GM20431 (cell line): Measurements from ENCODE around the gene SELENOT.

Source experiments
- in situ Hi-C: fragments of 300-500 bp; cut with MseI, MboI; formaldehyde crosslinking; loops from one replicate; pipeline ENCODE4 v1.15.0; 2020; ENCODE audit warnings: low sequenced_read_pairs; ENCODE audit not compliant: unreplicated experiment

Gene SELENOT

GRCh38 chr3:150653110-150653561, 50.0 kb downstream of the SELENOT start:
- in situ Hi-C loops: no loop called here

DNA sequence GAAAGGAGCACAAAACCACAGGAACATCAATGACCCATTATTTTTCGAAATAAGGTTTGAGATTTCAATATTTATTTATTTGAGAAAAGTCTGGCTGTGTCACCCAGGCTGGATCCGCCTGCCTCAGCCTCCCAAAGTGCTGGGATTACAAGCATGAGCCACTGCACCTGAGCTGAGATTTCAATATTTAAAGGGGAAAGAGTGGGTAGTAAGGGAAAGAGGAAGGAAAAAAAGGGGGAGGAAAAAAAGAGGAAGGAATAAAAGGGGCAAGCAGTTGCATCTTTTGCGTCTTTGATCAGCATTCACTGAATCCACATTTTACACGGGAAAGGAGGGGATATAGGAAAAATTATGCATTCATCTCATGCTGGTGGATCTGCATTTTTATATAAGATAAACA, 53.2 kb downstream of the SELENOT start:
- in situ Hi-C loops: no loop called here

DNA sequence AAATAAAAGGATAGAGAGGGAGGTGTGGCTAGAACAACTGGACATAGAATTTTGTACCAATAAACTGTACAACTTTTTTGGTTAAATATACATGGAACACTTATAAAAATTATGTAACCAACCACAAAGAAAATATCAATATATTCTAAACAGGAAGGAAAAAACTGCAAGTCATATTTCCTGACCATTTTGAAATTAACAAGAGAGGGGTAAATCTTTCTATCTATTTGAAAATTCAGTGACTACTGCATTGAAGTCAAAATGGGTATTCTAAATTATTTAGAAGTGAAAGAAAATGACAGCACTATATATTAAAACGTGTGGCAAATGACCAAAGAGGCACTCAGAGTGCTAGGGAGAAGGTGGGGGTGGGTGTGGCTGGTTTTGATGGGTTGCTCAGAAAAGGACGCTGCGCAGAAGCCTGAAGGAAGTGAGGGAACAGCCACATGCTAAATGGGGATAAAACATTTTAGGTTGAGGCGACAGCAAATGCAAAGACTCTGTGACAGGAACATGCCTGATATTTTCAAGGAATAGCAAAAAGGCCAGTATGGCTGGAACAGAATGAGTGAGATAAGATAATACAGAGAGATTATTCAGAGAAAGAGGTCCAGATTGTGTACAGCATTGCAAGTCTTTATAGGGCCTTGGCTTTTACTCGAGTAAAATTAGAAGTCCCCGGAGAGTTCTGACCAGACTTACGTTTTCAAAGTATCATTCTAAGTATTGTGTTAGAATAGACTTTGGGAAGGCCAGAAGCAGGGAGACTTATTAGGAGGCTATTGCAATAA, 59.5 kb downstream of the SELENOT start:
- in situ Hi-C loops: no loop called here

DNA sequence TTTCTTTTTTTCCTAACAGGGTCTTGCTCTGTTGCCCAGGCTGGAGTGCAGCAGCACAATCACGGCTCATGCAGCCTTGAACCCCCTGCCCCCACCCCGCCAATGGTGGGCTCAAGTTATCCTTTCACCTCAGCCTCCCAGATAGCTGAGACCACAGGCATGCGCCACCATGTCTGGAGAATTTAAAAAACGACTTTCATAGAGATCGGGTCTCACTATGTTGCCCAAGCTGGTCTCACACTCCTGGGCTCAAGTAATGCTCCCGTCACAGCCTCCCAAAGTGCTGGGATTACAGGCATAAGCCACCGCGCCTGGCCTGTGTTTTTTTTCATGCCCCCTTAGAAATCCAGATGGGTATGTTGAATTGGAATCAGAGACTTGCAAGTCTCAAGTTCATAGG, 60.3 kb downstream of the SELENOT start:
- in situ Hi-C loops: no loop called here

DNA sequence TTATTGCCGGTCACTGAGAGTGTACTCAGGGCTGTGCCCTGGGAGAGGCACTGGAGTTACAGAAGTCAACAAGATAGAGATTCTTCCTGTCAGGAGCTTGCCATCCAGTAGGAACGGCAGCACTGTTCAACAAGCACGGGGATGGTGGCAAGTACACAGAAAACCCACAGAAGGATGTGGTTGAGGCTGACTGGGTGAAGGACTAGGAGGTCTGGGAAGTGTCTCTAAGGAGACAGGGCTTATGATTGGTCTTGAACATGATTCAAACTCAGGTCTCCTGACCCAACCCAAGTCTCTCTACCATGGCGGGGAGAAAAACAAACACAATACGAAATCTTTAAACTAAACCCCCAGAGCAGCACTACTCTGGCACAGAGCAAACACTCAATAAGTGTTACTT, 63.0 kb downstream of the SELENOT start:
- in situ Hi-C loops: no loop called here

- in situ Hi-C loops: no loop called here
Measured at GRCh38 chr3:150673966-150674365, 70.8 kb downstream of the SELENOT start.

DNA sequence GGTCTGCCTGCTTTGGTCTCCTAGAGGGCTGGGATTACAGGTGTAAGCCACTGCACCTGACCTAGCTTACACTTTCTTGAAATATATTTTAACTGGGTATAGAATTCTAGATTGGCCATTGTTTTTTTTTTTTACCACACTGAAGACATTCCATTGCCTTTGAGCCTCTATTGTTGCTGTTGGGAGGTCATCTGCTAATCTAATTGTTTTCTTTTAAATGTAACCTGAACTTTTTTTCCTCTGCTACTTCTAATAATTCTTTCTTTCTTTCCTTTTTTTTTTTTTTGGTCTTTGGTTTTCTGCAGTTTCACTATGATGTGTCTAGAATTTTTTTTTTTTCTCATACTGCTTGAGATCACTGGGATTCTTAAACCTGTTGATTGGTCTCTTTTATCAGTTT, 72.5 kb downstream of the SELENOT start:
- in situ Hi-C loops: no loop called here
